Spleen (tissue), 11 donors: ENCODE data around the gene GIGYF2. TPM values are rescaled to one million over a fixed set of nuclear protein-coding genes. Genes with fewer than 3 reads are reported as not detected.

Experiments
- DNase-seq: peaks from one replicate; pipeline ENCODE4 v3.0.0-alpha.2; 2020
- H3K27ac ChIP-seq, 8 donors: fragments of 200-600 bp; sonication (generic) in 7 of 8; 1 replicate in 4 of 8; 2 replicates in 4 of 8; pipeline versions ENCODE4 v1.5.0 to v1.8.0; 2016 to 2021; ENCODE audit warnings: inconsistent platforms in 4 of 8, mild to moderate bottlenecking in 4 of 8, moderate library complexity in 1 of 8
- H3K27me3 ChIP-seq, 7 donors: fragments of 200-600 bp; sonication (generic) in 6 of 7; replicated peaks in 1 of 7; 1 replicate in 4 of 7; 2 replicates in 3 of 7; pipeline versions ENCODE4 v1.5.0 to v1.8.0; 2016 to 2021; ENCODE audit warnings: inconsistent platforms in 3 of 7, mild to moderate bottlenecking in 1 of 7
- H3K36me3 ChIP-seq, 6 donors: fragments of 200-600 bp; sonication (generic) in 5 of 6; 1 replicate in 4 of 6; 2 replicates in 2 of 6; pipeline versions ENCODE4 v1.5.0 to v1.8.0; 2016 to 2021; ENCODE audit warnings: inconsistent platforms in 2 of 6
- H3K4me1 ChIP-seq, 6 donors: fragments of 200-600 bp; sonication (generic) in 5 of 6; 1 replicate in 3 of 6; 2 replicates in 3 of 6; pipeline versions ENCODE4 v1.5.0 to v1.8.0; 2016 to 2021; ENCODE audit warnings: inconsistent platforms in 3 of 6
- H3K4me3 ChIP-seq, 8 donors: fragments of 200-600 bp; sonication (generic) in 7 of 8; 1 replicate in 4 of 8; 2 replicates in 4 of 8; pipeline versions ENCODE4 v1.5.0 to v1.8.0; 2016 to 2021; ENCODE audit warnings: inconsistent platforms in 4 of 8, mild to moderate bottlenecking in 4 of 8, moderate library complexity in 2 of 8
- H3K9me3 ChIP-seq, 8 donors: fragments of 200-600 bp; sonication (generic) in 7 of 8; 1 replicate in 4 of 8; 2 replicates in 4 of 8; pipeline versions ENCODE4 v1.5.0 to v1.8.0; 2016 to 2021; ENCODE audit warnings: inconsistent platforms in 4 of 8
- POLR2A ChIP-seq, 3 donors: fragments of 450-650 bp; IDR thresholded peaks; one replicate each; pipeline ENCODE4 v1.5.1; 2017; ENCODE audit warnings: antibody characterized with exemption in 3 of 3, mild to moderate bottlenecking in 1 of 3
- POLR2AphosphoS5 ChIP-seq, 3 donors: sonication (generic); formaldehyde crosslinking; IDR thresholded peaks; one replicate each; pipeline ENCODE4 v1.5.1; 2017; ENCODE audit warnings: antibody characterized with exemption in 3 of 3
- WGBS, 5 donors: extraction: QIAGEN DNeasy Blood & Tissue Kit in 3 of 5; methylation state at CpG; one replicate each; pipeline versions ENCODE4 v1.1.5 to v1.1.7; 2013 to 2018; 5-methylcytosine and 5-hydroxymethylcytosine counted together
- intact Hi-C: fragments of 100-400 bp; cut with DNase I; formaldehyde crosslinking; loops from one replicate; pipeline ENCODE4 v1.15.0; 2023; ENCODE audit warnings: low total_unique reads
- polyA plus RNA-seq, 3 donors: library from polyadenylated mRNA; stranded (reverse); fragments of 200-250 nt; gene quantifications; one replicate each; pipeline ENCODE4 v1.2.1, GENCODE V29; 2013
- total RNA-seq, 7 donors: library from RNA; depleted of rRNA in 3 of 7; stranded (reverse); fragments of >200 nt in 3 of 7; fragmentation: NEBNext Ultra II Directional in 4 of 7; extraction: Animal tissue kit (Norgen Biotek cat#: 25700) in 4 of 7; gene quantifications; one replicate each; pipeline versions ENCODE4 v1.1.0 to v1.2.1, GENCODE V29; 2016 to 2021
- TF ChIP-seq, protein P1 (sequence below), 11 experiments: fragments of 200-600 bp in 7 of 11; fragments of 450-650 bp in 4 of 11; sonication (generic) in 4 of 11; IDR thresholded peaks in 8 of 11; conservative IDR thresholded peaks in 3 of 11; 1 replicate in 7 of 11; 2 replicates in 4 of 11; pipeline versions ENCODE4 v1.4.0 to v1.8.0; 2016 to 2021; ENCODE audit warnings: antibody characterized with exemption in 11 of 11, inconsistent platforms in 4 of 11, mild to moderate bottlenecking in 1 of 11
- donor health status: healthy with polysubstance abuse.
- donor health status: DM: no; HTN: no; CAD: no; lungs with moderate emphysema.
- donor health status: DM: no; HTN: no; CAD: no.
- donor health status: Bipolar disorder and iron deficiency.
- donor health status: healthy.
- donor health status: DM: no; HTN: no; CAD: no.
- donor health status: DM: yes; HTN: yes; CAD: no.

Gene GIGYF2
- total and polyA plus RNA-seq, 10 donors, result 7.3 to 116 (median 97.2) TPM

DNA sequence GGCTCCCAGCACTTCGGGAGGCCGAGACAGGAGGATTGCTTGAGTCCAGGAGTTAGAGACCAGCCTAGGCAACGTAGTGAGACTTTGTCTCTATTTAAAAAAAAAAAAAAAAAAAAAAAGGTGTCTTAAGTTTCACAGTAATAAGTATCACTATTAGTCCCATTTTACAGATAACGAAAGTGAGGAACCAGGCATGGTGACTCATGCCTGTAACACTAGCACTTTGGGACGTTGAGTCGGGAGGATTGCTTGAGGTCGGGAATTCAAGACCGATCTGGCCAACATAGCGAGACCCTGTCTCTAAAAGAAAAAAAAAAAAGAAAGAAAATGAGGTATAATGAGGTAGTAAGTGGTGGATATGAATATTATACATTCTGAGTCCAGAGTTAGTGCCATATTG is 76.7 kb downstream of the GIGYF2 start:
- H3K4me1 ChIP-seq, result peaks cover 0 to 20% (median 13%) of the 10 kb centered on the region in 6 donors
- no peak for DNase-seq
- TF ChIP-seq, protein P1, sequence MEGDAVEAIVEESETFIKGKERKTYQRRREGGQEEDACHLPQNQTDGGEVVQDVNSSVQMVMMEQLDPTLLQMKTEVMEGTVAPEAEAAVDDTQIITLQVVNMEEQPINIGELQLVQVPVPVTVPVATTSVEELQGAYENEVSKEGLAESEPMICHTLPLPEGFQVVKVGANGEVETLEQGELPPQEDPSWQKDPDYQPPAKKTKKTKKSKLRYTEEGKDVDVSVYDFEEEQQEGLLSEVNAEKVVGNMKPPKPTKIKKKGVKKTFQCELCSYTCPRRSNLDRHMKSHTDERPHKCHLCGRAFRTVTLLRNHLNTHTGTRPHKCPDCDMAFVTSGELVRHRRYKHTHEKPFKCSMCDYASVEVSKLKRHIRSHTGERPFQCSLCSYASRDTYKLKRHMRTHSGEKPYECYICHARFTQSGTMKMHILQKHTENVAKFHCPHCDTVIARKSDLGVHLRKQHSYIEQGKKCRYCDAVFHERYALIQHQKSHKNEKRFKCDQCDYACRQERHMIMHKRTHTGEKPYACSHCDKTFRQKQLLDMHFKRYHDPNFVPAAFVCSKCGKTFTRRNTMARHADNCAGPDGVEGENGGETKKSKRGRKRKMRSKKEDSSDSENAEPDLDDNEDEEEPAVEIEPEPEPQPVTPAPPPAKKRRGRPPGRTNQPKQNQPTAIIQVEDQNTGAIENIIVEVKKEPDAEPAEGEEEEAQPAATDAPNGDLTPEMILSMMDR (IDR thresholded peaks at IDR 0.05 in 8 of 11, conservative IDR thresholded peaks at IDR 0.05 in 3 of 11), result no peak
- TF ChIP-seq POLR2AphosphoS5 (IDR thresholded peaks at IDR 0.05) (no peak), POLR2A (IDR thresholded peaks at IDR 0.05) (no peak)
- no peak overlapping the region for H3K27ac ChIP-seq
- no peak overlapping the region for H3K4me3 ChIP-seq
- intact Hi-C loops, result no loop called here
- WGBS, 5 donors, result 78 to 93% (median 90%) methylated on average over 9 of the region's 9 CpGs
- peaks cover 0 to 85% (median 11%) of the 10 kb centered on the region in 6 donors for H3K36me3 ChIP-seq
- no peaks in the 10 kb centered on the region for H3K9me3 ChIP-seq
- no peaks in the 10 kb centered on the region for H3K27me3 ChIP-seq

DNA sequence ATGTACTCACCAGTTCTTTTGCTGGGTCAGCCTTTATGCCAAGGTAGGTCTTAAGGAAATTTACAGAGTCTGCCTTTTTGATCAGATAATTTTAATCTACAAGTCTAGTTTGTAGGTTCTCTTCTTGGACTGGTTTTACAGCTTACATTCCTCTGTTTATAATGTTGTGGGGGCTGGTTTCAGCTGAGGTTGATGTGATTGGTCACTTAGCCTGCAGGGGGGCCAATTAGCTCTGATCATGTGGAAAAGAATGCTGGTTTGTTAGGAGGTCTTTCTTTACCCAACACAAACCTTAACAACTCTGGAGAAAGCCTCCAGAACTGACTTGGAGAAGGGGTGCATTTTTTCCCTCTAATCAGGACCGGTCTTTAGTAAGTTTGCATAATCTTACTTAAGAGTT is 79.3 kb downstream of the GIGYF2 start, which contains the start of gene KCNJ13:
KCNJ13 (minus strand) TSS at position 131 of the 400 bp plus-strand sequence. CDS start 5,203 bp downstream, outside the sequence.
- 88 to 98% (median 97%) methylated on average over 1 of the region's 1 CpG for WGBS, 5 donors
- Histone ChIP-seq H3K27ac (no peak within 1 kb of the TSS), H3K4me1 (peaks cover 0 to 19% (median 13%) of the 10 kb centered on the region in 6 donors), H3K27me3 (no peaks in the 10 kb centered on the region), H3K9me3 (no peaks in the 10 kb centered on the region), H3K36me3 (peaks cover 0 to 82% (median 3%) of the 10 kb centered on the region in 6 donors), H3K4me3 (no peak within 1 kb of the TSS)
- TF ChIP-seq POLR2A (IDR thresholded peaks at IDR 0.05), result no peak
- TF ChIP-seq POLR2AphosphoS5 (IDR thresholded peaks at IDR 0.05), result no peak
- TF ChIP-seq, protein P1 (IDR thresholded peaks at IDR 0.05 in 8 of 11, conservative IDR thresholded peaks at IDR 0.05 in 3 of 11), result no peak
- intact Hi-C loops, result no loop called here
- no peak for DNase-seq

DNA sequence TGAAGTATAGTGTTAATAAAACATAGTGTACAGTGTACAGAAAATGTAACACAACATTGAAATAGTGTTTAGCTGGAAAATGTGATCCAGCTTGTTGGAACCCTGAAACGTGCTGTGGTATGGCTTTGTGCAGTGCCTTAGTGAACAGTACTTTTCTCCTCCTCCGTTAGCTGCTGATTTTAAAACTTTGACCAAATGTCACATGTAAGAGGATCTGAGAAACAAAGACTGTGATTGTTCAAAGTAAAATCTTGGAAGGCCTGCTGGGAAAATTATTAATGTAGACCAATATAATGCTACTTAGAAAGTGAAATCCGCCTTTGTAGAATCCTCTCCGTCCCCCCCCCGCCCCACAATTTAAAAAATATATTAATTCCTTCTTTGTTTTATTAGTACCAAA is 80.1 kb downstream of the GIGYF2 start:
- intact Hi-C loops, result no loop called here
- TF ChIP-seq POLR2AphosphoS5 (IDR thresholded peaks at IDR 0.05) (no peak), POLR2A (IDR thresholded peaks at IDR 0.05) (no peak)
- TF ChIP-seq, protein P1 (IDR thresholded peaks at IDR 0.05 in 8 of 11, conservative IDR thresholded peaks at IDR 0.05 in 3 of 11), result no peak
- Histone ChIP-seq H3K36me3 (peaks cover 0 to 73% (median 3%) of the 10 kb centered on the region in 6 donors), H3K4me1 (peaks cover 0 to 10% (median 6%) of the 10 kb centered on the region in 6 donors), H3K4me3 (no peak overlapping the region), H3K27me3 (no peaks in the 10 kb centered on the region), H3K9me3 (no peaks in the 10 kb centered on the region), H3K27ac (no peak overlapping the region)
- DNase-seq, result no peak
- WGBS, 5 donors, result 89 to 98% (median 95%) methylated on average over 5 of the region's 5 CpGs

DNA sequence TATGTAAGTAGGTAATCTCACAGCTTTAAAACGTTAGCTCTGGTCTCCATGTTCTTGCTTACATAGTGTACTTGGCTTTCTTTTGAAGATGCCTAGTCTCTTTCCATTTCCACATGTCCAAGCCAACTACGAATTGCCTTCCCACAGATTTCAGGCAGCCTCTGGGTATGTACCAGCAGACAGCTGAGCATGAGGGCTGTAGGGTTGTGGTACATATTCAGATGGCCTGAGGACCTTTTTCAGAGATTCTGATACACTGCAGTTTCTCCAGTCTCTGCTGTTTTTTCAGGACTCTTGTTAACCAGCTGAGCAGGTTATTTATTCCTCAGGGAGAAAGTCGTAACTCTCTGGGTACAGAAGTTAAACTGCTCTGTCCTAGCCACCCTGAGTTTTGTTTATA is 82.3 kb downstream of the GIGYF2 start:
- H3K4me1 ChIP-seq, result no peaks in the 10 kb centered on the region
- no peak for TF ChIP-seq POLR2AphosphoS5 (IDR thresholded peaks at IDR 0.05)
- TF ChIP-seq POLR2A (IDR thresholded peaks at IDR 0.05), result no peak
- TF ChIP-seq, protein P1 (IDR thresholded peaks at IDR 0.05 in 8 of 11, conservative IDR thresholded peaks at IDR 0.05 in 3 of 11), result no peak
- WGBS, 5 donors, result 89 to 98% (median 94%) methylated on average over 3 of the region's 3 CpGs
- no peaks in the 10 kb centered on the region for H3K27me3 ChIP-seq
- H3K4me3 ChIP-seq, result no peak overlapping the region
- intact Hi-C loops, result no loop called here
- H3K9me3 ChIP-seq, result no peaks in the 10 kb centered on the region
- H3K27ac ChIP-seq, result no peak overlapping the region
- no peak for DNase-seq
- peaks cover 0 to 69% (median 3%) of the 10 kb centered on the region in 6 donors for H3K36me3 ChIP-seq
